GM12874 (cell line): ENCODE data around the gene PSMG3.

Source experiments
- TF ChIP-seq, protein P1 (sequence below): IDR thresholded peaks from 2 replicates; pipeline ENCODE4 v1.5.1; 2011; ENCODE audit warnings: low read depth, mild to moderate bottlenecking, control low read depth, low read length, moderate library complexity; ENCODE audit not compliant: insufficient read depth

PSMG3 gene

DNA sequence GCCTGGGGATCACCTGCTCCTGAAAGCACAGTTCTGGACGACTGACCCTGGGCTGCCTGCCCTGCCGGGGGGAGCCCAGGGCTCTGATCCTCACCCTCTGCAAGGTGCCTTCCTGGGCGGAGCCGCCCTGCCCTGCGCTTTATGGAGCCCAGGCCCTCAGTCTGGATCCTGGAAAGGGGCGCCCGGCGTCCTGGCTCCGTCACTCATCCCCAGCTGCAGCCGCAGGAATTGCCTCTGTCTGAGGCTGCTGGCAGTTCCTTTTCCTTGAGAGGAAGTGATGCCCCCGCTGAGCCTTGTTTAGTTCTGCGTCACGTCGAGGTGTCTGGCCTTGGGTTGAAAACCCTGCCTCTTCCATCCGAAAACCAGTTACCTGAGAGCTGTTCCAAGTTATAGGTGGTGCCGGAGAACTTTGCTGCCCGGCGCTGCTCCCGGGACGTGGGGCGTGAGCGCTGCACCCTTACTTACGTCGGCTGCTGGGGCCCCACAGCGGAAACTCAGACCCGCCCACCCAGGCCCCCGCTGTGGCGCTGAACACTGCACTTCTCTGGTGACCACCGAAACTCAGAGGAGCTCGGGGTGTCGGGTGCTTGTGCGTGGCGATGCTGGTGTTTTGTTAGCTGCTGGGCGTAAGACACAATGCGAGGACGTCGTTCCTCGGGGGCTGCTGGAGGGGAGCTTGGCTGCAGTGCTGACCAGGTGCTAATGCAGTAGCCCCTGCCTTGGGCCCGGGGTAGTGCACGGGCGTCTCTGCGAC, 34.0 kb downstream of the PSMG3 start:
- TF ChIP-seq, protein P1, sequence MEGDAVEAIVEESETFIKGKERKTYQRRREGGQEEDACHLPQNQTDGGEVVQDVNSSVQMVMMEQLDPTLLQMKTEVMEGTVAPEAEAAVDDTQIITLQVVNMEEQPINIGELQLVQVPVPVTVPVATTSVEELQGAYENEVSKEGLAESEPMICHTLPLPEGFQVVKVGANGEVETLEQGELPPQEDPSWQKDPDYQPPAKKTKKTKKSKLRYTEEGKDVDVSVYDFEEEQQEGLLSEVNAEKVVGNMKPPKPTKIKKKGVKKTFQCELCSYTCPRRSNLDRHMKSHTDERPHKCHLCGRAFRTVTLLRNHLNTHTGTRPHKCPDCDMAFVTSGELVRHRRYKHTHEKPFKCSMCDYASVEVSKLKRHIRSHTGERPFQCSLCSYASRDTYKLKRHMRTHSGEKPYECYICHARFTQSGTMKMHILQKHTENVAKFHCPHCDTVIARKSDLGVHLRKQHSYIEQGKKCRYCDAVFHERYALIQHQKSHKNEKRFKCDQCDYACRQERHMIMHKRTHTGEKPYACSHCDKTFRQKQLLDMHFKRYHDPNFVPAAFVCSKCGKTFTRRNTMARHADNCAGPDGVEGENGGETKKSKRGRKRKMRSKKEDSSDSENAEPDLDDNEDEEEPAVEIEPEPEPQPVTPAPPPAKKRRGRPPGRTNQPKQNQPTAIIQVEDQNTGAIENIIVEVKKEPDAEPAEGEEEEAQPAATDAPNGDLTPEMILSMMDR: no peak

DNA sequence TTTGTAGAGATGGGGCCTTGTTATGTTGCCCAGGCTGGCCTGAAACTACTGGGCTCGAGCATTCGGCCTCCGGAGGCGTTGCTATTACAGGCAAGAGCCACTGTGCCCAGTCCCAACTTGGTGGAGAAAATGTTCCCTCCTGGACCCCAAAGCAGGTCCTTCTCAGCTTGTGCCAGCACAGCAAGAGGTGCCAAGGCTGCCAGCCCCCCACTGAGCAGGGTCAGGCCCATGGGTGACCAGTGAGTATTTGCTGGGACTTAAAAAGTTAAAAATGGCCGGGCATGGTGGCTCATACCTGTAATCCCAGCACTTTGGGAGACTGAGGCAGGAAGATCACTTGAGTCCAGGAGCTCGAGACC, 34.8 kb downstream of the PSMG3 start:
- TF ChIP-seq, protein P1: no peak

DNA sequence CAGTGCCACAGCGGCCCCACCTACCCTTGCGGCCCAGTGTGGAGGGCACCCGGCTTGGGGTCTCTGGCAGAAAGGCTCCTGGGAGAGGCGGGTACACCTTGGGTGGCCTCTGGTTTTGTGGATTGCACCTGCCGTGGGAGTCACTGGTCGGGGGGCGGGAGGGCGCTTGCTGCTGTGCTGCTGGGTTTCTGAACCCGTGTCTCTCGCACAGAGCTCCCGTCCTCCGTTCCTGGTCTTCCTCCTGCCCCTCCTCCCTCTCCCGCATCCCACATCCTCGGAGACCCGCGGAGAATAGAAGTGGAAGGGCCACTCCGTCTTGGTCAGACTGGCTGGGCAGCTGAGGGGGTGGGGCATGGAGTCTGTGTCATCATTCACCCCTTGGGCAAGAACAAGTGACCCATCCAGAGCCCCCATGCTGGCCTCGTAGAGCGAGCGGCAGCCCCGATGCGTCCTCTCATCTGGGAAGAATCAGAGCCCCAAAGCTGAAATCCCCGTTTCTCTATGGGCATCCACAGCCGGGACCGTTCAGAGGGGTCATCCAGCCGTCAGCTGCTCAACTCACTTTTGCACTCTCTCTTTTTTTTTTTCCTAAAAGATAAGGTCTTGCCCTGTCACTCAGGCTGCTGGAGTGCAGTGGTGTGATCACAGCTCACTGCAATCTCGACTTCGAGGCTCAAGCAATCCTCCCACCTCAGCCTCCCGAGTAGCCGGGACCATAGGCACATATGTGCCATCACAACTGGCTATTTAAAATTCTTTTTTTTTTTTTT, 35.3 kb downstream of the PSMG3 start:
- TF ChIP-seq, protein P1: no peak

DNA sequence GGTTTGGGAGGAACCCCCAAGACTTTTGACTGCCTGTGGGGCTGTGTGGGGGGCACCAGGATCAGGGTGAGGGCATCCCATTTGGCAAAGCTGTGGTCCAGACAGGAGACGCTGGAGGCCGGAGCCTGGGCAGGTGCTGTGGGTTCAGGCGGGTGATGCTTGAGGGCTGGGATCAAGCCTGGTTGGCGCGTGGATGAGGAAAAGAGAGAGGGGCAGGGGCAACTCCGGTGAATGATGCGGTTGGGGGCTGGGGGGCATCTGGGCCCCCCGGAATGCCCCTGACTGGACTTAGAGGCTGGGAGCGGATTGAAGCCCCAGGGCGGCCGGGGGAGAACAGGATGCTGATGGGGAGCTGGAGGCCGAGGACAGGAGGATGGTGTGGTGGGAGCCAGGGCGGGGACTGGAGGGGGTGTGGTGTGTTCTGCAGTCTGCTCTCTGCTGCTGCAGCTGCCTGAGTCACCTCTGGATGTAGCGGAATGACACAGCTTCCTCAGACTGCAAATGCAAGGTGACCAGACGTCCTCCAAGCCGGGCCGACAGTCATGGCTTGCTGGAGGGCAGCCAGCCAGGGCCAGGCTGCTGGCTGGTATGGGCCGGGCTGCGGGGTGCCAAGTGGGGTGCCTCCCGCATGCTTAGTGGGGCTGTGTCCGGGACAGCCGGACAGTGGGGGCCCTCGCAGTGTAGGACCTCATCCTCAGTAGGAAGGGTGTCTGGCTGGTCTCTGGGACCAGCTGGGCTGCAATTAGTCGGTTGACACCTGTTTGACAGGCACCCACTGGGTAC, 36.1 kb downstream of the PSMG3 start:
- TF ChIP-seq, protein P1: no peak

DNA sequence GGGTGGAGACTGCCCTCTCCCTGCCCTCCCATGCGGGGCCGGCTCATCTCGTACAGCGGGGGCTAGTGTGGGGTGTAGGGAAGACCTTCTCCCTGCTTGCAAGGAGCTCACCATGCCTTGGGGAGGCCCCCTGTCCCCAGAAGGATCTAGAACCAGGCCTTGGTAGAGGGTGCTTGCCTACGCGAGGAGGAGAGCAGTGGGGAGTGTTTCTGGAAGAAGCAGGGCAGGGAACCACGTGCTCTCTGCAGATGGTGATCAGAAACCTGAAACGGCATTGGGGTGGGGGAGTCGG, 36.6 kb downstream of the PSMG3 start:
- TF ChIP-seq, protein P1: no peak

DNA sequence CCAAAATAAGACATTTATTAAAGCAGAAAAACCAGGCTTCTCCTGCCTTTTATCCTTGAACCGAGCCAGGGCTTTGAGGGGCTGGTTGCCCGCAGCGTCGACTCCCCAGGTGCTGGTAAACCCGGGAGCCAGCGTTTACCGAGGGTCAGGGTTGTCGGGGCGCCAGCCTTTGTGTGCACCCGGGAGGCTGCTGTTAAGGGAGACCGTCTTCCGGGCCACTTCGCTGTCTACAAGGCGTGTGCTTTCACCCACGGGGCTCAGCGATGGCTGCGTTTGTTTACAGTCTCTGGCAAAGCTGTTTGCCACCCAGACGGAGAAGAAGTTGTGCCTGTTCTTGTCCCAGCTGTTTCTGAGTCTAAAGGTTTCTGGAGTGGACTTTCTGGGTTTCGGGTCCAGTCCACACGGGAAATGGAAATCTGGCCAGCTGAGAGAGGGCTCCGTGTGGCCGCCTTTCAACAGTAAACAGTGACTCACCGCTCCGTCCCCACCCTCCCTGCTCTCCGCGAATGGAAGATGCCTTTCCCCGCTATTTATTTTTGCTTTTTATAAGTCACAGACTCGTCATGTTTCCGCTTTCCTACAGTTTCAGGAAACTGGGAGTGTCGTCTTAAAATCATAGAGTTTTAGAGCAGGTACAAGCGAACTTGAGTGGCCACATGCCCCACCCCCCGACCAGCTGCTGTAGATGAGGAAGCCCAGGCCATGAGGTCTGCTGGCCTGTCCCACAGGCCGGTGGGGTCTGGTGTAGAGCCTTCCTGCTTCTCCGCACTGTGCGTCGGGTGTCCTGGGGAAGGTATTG, 37.2 kb downstream of the PSMG3 start:
- TF ChIP-seq, protein P1: no peak
